ENCODE results near the gene PCID2.

DNA sequence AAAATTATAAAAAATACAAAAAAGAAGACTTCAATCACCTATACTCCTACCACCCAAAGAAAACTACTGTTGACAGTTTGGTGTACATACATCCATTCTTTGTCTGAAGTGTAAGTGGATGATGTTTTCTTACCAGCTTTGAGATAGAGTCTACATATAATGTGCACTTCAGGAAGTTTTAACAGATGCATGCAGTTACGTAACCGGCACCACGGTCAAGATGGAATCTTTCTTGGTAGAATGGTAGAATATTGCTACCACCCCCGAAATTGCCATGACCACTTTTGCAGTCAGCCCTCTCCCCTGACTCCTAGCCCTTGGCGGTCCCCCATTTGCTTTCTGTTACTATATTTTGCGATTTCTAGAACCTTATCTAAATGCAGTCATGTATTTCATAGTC lies 2.4 kb upstream of the PCID2 start:
- no peak for TF ChIP-seq BHLHE40 (IDR thresholded peaks at IDR 0.05; ENCODE audit: borderline replicate concordance)
- TF ChIP-seq SP1 (IDR thresholded peaks at IDR 0.05), result no peak

All from HEK293T (cell line).